IMR-90 (cell line): ENCODE measurements around the gene SECISBP2. TPM values are rescaled to one million over a fixed set of nuclear protein-coding genes. Genes with fewer than 3 reads are reported as not detected.

Source experiments
- ATAC-seq: fragments of 200-7000 bp; cut with Tn5 transposase; 2 replicates; pipeline ENCODE4 v1.9.1; 2020; ENCODE audit warnings: low read depth, mild to moderate bottlenecking, moderate library complexity
- BruUV-seq: library from RNA; stranded (reverse); fragments of 400-500 nt; replicated peaks from 2 replicates; lab custom pipeline; 2021; lab: Mats Ljungman, UMichigan
- CTCF ChIA-PET: fragments of 300-600 bp; formaldehyde crosslinking; extraction: SDS; loops from one replicate; lab custom pipeline; 2021; ENCODE audit warnings: antibody characterized with exemption; lab: Yijun Ruan, JAX
- POLR2A ChIA-PET: fragments of 300-600 bp; sonication (Branson Sonifier 250); formaldehyde crosslinking; loops from one replicate; lab custom pipeline; 2022; ENCODE audit warnings: antibody characterized with exemption; ENCODE audit not compliant: unreplicated experiment; lab: Charles Lee
- DNase-seq: peaks from one replicate; pipeline ENCODE4 v3.0.0; 2013
- H2AFZ ChIP-seq: replicated peaks from 2 replicates; pipeline ENCODE3; 2013; ENCODE audit warnings: low read length, mild to moderate bottlenecking; ENCODE audit not compliant: poor library complexity
- H2AK5ac ChIP-seq: 2 replicates; pipeline ENCODE4 v1.6.1; 2013; ENCODE audit warnings: low read depth, low read length, inconsistent platforms
- H2AK9ac ChIP-seq: replicated peaks from 2 replicates; pipeline ENCODE3; 2013; ENCODE audit warnings: mild to moderate bottlenecking, low read depth, low read length, moderate library complexity; ENCODE audit not compliant: poor library complexity
- H2BK120ac ChIP-seq: 2 replicates; pipeline ENCODE4 v1.6.1; 2013; ENCODE audit warnings: low read depth, low read length, inconsistent platforms
- H2BK15ac ChIP-seq: 3 replicates; pipeline ENCODE4 v1.6.1; 2013; ENCODE audit warnings: low read depth, low read length, inconsistent platforms
- H2BK20ac ChIP-seq: 2 replicates; pipeline ENCODE4 v1.6.1; 2013; ENCODE audit warnings: low read depth, mild to moderate bottlenecking, inconsistent platforms, low read length, moderate library complexity
- H2BK5ac ChIP-seq: 2 replicates; pipeline ENCODE4 v1.6.1; 2013; ENCODE audit warnings: mild to moderate bottlenecking, low read depth, low read length, inconsistent platforms; ENCODE audit not compliant: poor library complexity, severe bottlenecking
- H3K14ac ChIP-seq: replicated peaks from 2 replicates; pipeline ENCODE4 v1.6.1; 2013; ENCODE audit warnings: low read depth, low read length, inconsistent platforms
- H3K18ac ChIP-seq: 2 replicates; pipeline ENCODE4 v1.6.1; 2013; ENCODE audit warnings: low read depth, low read length, control low read depth
- H3K23ac ChIP-seq: 2 replicates; pipeline ENCODE4 v1.6.1; 2013; ENCODE audit warnings: low read depth, low read length, inconsistent platforms
- H3K27ac ChIP-seq: 2 replicates; pipeline ENCODE4 v1.5.1; 2013; ENCODE audit warnings: mild to moderate bottlenecking, control low read depth, low read length; ENCODE audit not compliant: insufficient read depth
- H3K27me3 ChIP-seq: 2 replicates; pipeline ENCODE4 v1.6.1; 2013; ENCODE audit warnings: low read length; ENCODE audit not compliant: control insufficient read depth, insufficient read depth
- H3K36me3 ChIP-seq: 2 replicates; pipeline ENCODE4 v1.6.1; 2013; ENCODE audit warnings: low read length, mixed read lengths; ENCODE audit not compliant: control insufficient read depth, insufficient read depth
- H3K4ac ChIP-seq: 2 replicates; pipeline ENCODE4 v1.6.1; 2013; ENCODE audit warnings: low read depth, low read length, inconsistent platforms
- H3K4me1 ChIP-seq: 2 replicates; pipeline ENCODE4 v1.6.1; 2013; ENCODE audit warnings: low read length, mixed read lengths; ENCODE audit not compliant: control insufficient read depth, insufficient read depth
- H3K4me2 ChIP-seq: 2 replicates; pipeline ENCODE4 v1.6.1; 2013; ENCODE audit warnings: low read depth, mild to moderate bottlenecking, control low read depth, low read length, moderate library complexity
- H3K4me3 ChIP-seq: 2 replicates; pipeline ENCODE4 v1.5.1; 2013; ENCODE audit warnings: low read depth, mild to moderate bottlenecking, control low read depth, low read length, moderate library complexity; ENCODE audit not compliant: insufficient read depth
- H3K56ac ChIP-seq: 2 replicates; pipeline ENCODE4 v1.6.1; 2013; ENCODE audit warnings: low read length, inconsistent platforms; ENCODE audit not compliant: insufficient read depth; ENCODE audit errors: extremely low read depth
- H3K79me1 ChIP-seq, 2 experiments: 2 replicates each; pipeline ENCODE4 v1.6.1; 2013; ENCODE audit warnings: low read length in 2 of 2, inconsistent platforms in 1 of 2, low read depth in 1 of 2
- H3K9ac ChIP-seq: 2 replicates; pipeline ENCODE4 v1.6.1; 2013; ENCODE audit warnings: low read depth, low read length, control low read depth
- H3K9me1 ChIP-seq: 2 replicates; pipeline ENCODE4 v1.6.1; 2013; ENCODE audit warnings: low read length, inconsistent platforms; ENCODE audit not compliant: insufficient read depth
- H3K9me3 ChIP-seq: 2 replicates; pipeline ENCODE4 v1.6.1; 2013; ENCODE audit warnings: low read length; ENCODE audit not compliant: control insufficient read depth, insufficient read depth
- H4K20me1 ChIP-seq: 2 replicates; pipeline ENCODE4 v1.6.1; 2013; ENCODE audit warnings: low read length, inconsistent platforms; ENCODE audit not compliant: insufficient read depth
- H4K5ac ChIP-seq: 2 replicates; pipeline ENCODE4 v1.6.1; 2013; ENCODE audit warnings: mild to moderate bottlenecking, low read depth, low read length, control low read depth
- H4K8ac ChIP-seq, 2 experiments: 2 replicates each; pipeline ENCODE4 v1.6.1; 2013; ENCODE audit warnings: low read depth in 2 of 2, low read length in 2 of 2, control low read depth in 1 of 2, inconsistent platforms in 1 of 2
- H4K91ac ChIP-seq: 2 replicates; pipeline ENCODE4 v1.6.1; 2013; ENCODE audit warnings: low read depth, low read length, inconsistent platforms; ENCODE audit not compliant: insufficient read depth
- WGBS, 2 experiments: methylation state at CpG; one replicate each; pipeline versions ENCODE4 v1.1.5 to v1.1.7; 2013; ENCODE audit warnings: missing lambda C conversion rate in 2 of 2; ENCODE audit not compliant: insufficient read length in 1 of 2; ENCODE audit errors: extremely low coverage in 2 of 2; 5-methylcytosine and 5-hydroxymethylcytosine counted together
- dilution Hi-C: fragments of 300-500 bp; cut with HindIII; formaldehyde crosslinking; loops from one replicate; pipeline ENCODE4 v1.14.3; 2018; ENCODE audit warnings: low sequenced_read_pairs; ENCODE audit not compliant: unreplicated experiment
- in situ Hi-C: fragments of 300-500 bp; cut with MboI; formaldehyde crosslinking; loops from 3 replicates; pipeline ENCODE4 v1.14.3; 2019; ENCODE audit warnings: low sequenced_read_pairs, inconsistent platforms, mixed read lengths
- intact Hi-C: fragments of 100-400 bp; cut with micrococcal nuclease; formaldehyde crosslinking; loops from 2 replicates; pipeline ENCODE4 v1.10.0; 2022
- polyA plus RNA-seq, 3 experiments: library from polyadenylated mRNA; depleted of rRNA; stranded (reverse); fragments of >200 nt; gene quantifications; 2 replicates each; pipeline ENCODE4 v1.2.3, GENCODE V29; 2012; ENCODE audit warnings: low replicate concordance in 1 of 3
- total RNA-seq: library from RNA; depleted of rRNA; stranded (reverse); fragments of >200 nt; gene quantifications from 2 replicates; pipeline ENCODE4 v1.2.3, GENCODE V29; 2012
- TF ChIP-seq, protein P1 (sequence below): conservative IDR thresholded peaks from 2 replicates; pipeline ENCODE4 v1.5.1; 2012; ENCODE audit warnings: mild to moderate bottlenecking, low read depth, low read length, improper control_type of control experiment

Gene SECISBP2
- total and polyA plus RNA-seq, 2 of the 4 experiments (the other 2 are of a cell fraction) = 16.4 to 18.8 TPM

GRCh38 chr9:89368550-89368949, 50.2 kb downstream of the SECISBP2 start:
- Histone ChIP-seq H4K20me1 (no peaks in the 10 kb centered on the region), H3K9ac (no peak overlapping the region), H2BK20ac (no peak overlapping the region), H3K18ac (no peak overlapping the region), H3K79me1 (no peaks in the 10 kb centered on the region), H3K4me3 (no peak overlapping the region), H3K14ac (no peak overlapping the region), H3K27me3 (no peaks in the 10 kb centered on the region), H3K9me3 (no peaks in the 10 kb centered on the region), H4K91ac (no peak overlapping the region), H4K8ac (no peak overlapping the region), H3K36me3 (peaks cover 4% of the 10 kb centered on the region), H3K9me1 (peaks cover 16% of the 10 kb centered on the region), H2BK5ac (no peak overlapping the region), H2AK9ac (no peak overlapping the region), H3K23ac (no peak overlapping the region), H2AK5ac (no peak overlapping the region), H3K27ac (no peak overlapping the region), H2BK120ac (no peak overlapping the region), H3K4ac (no peak overlapping the region), H4K5ac (no peak overlapping the region), H2BK15ac (no peak overlapping the region), H3K56ac (no peak overlapping the region), H2AFZ (no peak overlapping the region), H3K4me1 (no peaks in the 10 kb centered on the region), H3K4me2 (no peak overlapping the region)
- POLR2A ChIA-PET = no interaction called here
- no TSS peak for BruUV-seq
- CTCF ChIA-PET = no interaction called here
- no peak for ATAC-seq
- TF ChIP-seq, protein P1, sequence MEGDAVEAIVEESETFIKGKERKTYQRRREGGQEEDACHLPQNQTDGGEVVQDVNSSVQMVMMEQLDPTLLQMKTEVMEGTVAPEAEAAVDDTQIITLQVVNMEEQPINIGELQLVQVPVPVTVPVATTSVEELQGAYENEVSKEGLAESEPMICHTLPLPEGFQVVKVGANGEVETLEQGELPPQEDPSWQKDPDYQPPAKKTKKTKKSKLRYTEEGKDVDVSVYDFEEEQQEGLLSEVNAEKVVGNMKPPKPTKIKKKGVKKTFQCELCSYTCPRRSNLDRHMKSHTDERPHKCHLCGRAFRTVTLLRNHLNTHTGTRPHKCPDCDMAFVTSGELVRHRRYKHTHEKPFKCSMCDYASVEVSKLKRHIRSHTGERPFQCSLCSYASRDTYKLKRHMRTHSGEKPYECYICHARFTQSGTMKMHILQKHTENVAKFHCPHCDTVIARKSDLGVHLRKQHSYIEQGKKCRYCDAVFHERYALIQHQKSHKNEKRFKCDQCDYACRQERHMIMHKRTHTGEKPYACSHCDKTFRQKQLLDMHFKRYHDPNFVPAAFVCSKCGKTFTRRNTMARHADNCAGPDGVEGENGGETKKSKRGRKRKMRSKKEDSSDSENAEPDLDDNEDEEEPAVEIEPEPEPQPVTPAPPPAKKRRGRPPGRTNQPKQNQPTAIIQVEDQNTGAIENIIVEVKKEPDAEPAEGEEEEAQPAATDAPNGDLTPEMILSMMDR = no peak
- 87% methylated on average over 4 of the region's 7 CpGs; no CpG with 5 or more reads in 1 of the 2 experiments for WGBS, 2 experiments
- intact Hi-C loops = no loop called here
- dilution Hi-C loops = no loop called here
- DNase-seq = no peak
- in situ Hi-C loops = no loop called here
